Liver (tissue), 9 donors: ENCODE data around the gene NUS1. TPM values are rescaled to one million over a fixed set of nuclear protein-coding genes. Genes with fewer than 3 reads are reported as not detected.

Source experiments
- DNase-seq: peaks from one replicate; pipeline ENCODE4 v3.0.0-alpha.2; 2017; ENCODE audit warnings: low spot score
- H3K27ac ChIP-seq, 2 donors: one replicate each; pipeline ENCODE4 v1.7.0; 2013; ENCODE audit warnings: inconsistent platforms in 2 of 2, low read length in 2 of 2, control low read depth in 1 of 2, low read depth in 1 of 2, mild to moderate bottlenecking in 1 of 2
- H3K27me3 ChIP-seq, 4 donors: one replicate each; pipeline versions ENCODE4 v1.6.1 to v1.7.0; 2013; ENCODE audit warnings: low read length in 3 of 4, inconsistent platforms in 1 of 4, mild to moderate bottlenecking in 1 of 4, moderate library complexity in 1 of 4; ENCODE audit not compliant: control insufficient read depth in 4 of 4, insufficient read depth in 4 of 4
- H3K36me3 ChIP-seq, 4 donors: one replicate each; pipeline versions ENCODE4 v1.6.1 to v1.7.0; 2013; ENCODE audit warnings: low read length in 3 of 4, mild to moderate bottlenecking in 3 of 4, low read depth in 1 of 4, moderate library complexity in 1 of 4; ENCODE audit not compliant: control insufficient read depth in 4 of 4, insufficient read depth in 3 of 4
- H3K4me1 ChIP-seq, 4 donors: one replicate each; pipeline versions ENCODE4 v1.6.1 to v1.7.0; 2013; ENCODE audit warnings: low read length in 3 of 4, mild to moderate bottlenecking in 3 of 4, moderate library complexity in 1 of 4; ENCODE audit not compliant: control insufficient read depth in 4 of 4, insufficient read depth in 4 of 4
- H3K4me3 ChIP-seq, 3 donors: one replicate each; pipeline versions ENCODE4 v1.6.1 to v1.7.0; 2013; ENCODE audit warnings: low read length in 3 of 3, control low read depth in 1 of 3, low read depth in 1 of 3, mild to moderate bottlenecking in 1 of 3
- H3K9ac ChIP-seq, 2 donors: one replicate each; pipeline ENCODE4 v1.7.0; 2013; ENCODE audit warnings: low read length in 2 of 2, mild to moderate bottlenecking in 2 of 2, moderate library complexity in 2 of 2, control low read depth in 1 of 2, low read depth in 1 of 2
- H3K9me3 ChIP-seq, 4 donors: one replicate each; pipeline versions ENCODE4 v1.6.1 to v1.7.0; 2013; ENCODE audit warnings: low read length in 3 of 4; ENCODE audit not compliant: control insufficient read depth in 4 of 4
- ATF3 ChIP-seq: IDR thresholded peaks from 2 replicates; pipeline ENCODE4 v1.6.1; 2016; ENCODE audit warnings: antibody characterized with exemption
- CTCF ChIP-seq: fragments of 150-350 bp; IDR thresholded peaks from 2 replicates; pipeline ENCODE4 v1.5.1; 2017; ENCODE audit warnings: improper control_type of control experiment, low read depth, low read length; ENCODE audit not compliant: missing input control
- EGR1 ChIP-seq, 2 donors: IDR thresholded peaks; 2 replicates each; pipeline ENCODE4 v1.6.1; 2016 to 2018; ENCODE audit warnings: antibody characterized with exemption in 2 of 2, low read depth in 2 of 2
- FOXA1 ChIP-seq: IDR thresholded peaks from 2 replicates; pipeline ENCODE4 v1.6.1; 2016; ENCODE audit warnings: antibody characterized with exemption
- FOXA2 ChIP-seq: IDR thresholded peaks from 2 replicates; pipeline ENCODE4 v1.6.1; 2016; ENCODE audit warnings: antibody characterized with exemption
- GABPA ChIP-seq, 2 donors: IDR thresholded peaks in 1 of 2; conservative IDR thresholded peaks in 1 of 2; 2 replicates each; pipeline ENCODE4 v1.6.1; 2016; ENCODE audit warnings: antibody characterized with exemption in 2 of 2, mild to moderate bottlenecking in 1 of 2, moderate library complexity in 1 of 2
- HNF4A ChIP-seq, 2 donors: conservative IDR thresholded peaks; 2 replicates each; pipeline ENCODE4 v1.6.1; 2016; ENCODE audit warnings: antibody characterized with exemption in 2 of 2, mild to moderate bottlenecking in 2 of 2
- JUND ChIP-seq, 2 donors: IDR thresholded peaks; 2 replicates each; pipeline ENCODE4 v1.6.1; 2016; ENCODE audit warnings: antibody characterized with exemption in 2 of 2
- MAX ChIP-seq: IDR thresholded peaks from 2 replicates; pipeline ENCODE4 v1.6.1; 2016; ENCODE audit warnings: antibody characterized with exemption
- NR2F2 ChIP-seq: IDR thresholded peaks from 2 replicates; pipeline ENCODE4 v1.6.1; 2016; ENCODE audit warnings: antibody characterized with exemption
- RAD21 ChIP-seq, 2 donors: IDR thresholded peaks; 2 replicates each; pipeline ENCODE4 v1.6.1; 2016; ENCODE audit warnings: antibody characterized with exemption in 2 of 2, mild to moderate bottlenecking in 2 of 2
- REST ChIP-seq: IDR thresholded peaks from 2 replicates; pipeline ENCODE4 v1.6.1; 2016; ENCODE audit warnings: antibody characterized with exemption, mild to moderate bottlenecking
- SP1 ChIP-seq: IDR thresholded peaks from 2 replicates; pipeline ENCODE4 v1.6.1; 2018; ENCODE audit warnings: antibody characterized with exemption, mild to moderate bottlenecking
- TAF1 ChIP-seq: conservative IDR thresholded peaks from 2 replicates; pipeline ENCODE4 v1.6.1; 2016; ENCODE audit warnings: antibody characterized with exemption, mild to moderate bottlenecking
- YY1 ChIP-seq: IDR thresholded peaks from 2 replicates; pipeline ENCODE4 v1.6.1; 2016; ENCODE audit warnings: antibody characterized with exemption, mild to moderate bottlenecking
- ZBTB33 ChIP-seq: IDR thresholded peaks from 2 replicates; pipeline ENCODE4 v1.6.1; 2016; ENCODE audit warnings: antibody characterized with exemption
- WGBS: extraction: QIAGEN DNeasy Blood & Tissue Kit; methylation state at CpG from one replicate; pipeline ENCODE4 v1.1.7; 2013; 5-methylcytosine and 5-hydroxymethylcytosine counted together
- polyA plus RNA-seq, 2 donors: library from polyadenylated mRNA; stranded (reverse) in 1 of 2; unstranded in 1 of 2; fragments of 200-250 nt in 1 of 2; fragments of >200 nt in 1 of 2; fragmentation: Nextera tagmentation in 1 of 2; extraction: Ambion mirVana in 1 of 2; gene quantifications; one replicate each; pipeline versions ENCODE4 v1.2.1 to v1.2.3, GENCODE V29; 2013 to 2015
- total RNA-seq, 2 donors: library from RNA; depleted of rRNA; stranded (reverse); fragments of >200 nt; gene quantifications; one replicate each; pipeline ENCODE4 v1.2.3, GENCODE V29; 2014
- donor health status: healthy.
- donor health status: healthy.
- donor health status: healthy.
- donor health status: healthy.
- donor health status: healthy.

Gene NUS1
- total and polyA plus RNA-seq, 4 donors: 10.0 to 26.4 (median 19.0) TPM

GRCh38 chr6:117728626-117729025 lies 53.4 kb downstream of the NUS1 start:
- Histone ChIP-seq H3K27me3 (no peaks in the 10 kb centered on the region), H3K4me1 (no peaks in the 10 kb centered on the region), H3K9ac (no peak overlapping the region), H3K27ac (no peak overlapping the region), H3K4me3 (no peak overlapping the region), H3K36me3 (no peaks in the 10 kb centered on the region), H3K9me3 (no peaks in the 10 kb centered on the region)
- no peak for DNase-seq
- 89% methylated on average over 1 of the region's 1 CpG for WGBS
- TF ChIP-seq SP1 (no peak), FOXA1 (no peak), GABPA (IDR thresholded peaks at IDR 0.05 in 1 of 2, conservative IDR thresholded peaks at IDR 0.05 in 1 of 2) (no peak), CTCF (no peak), REST (no peak), YY1 (no peak), EGR1 (IDR thresholded peaks at IDR 0.05; ENCODE audit: low read depth in 2 of 2) (no peak), RAD21 (IDR thresholded peaks at IDR 0.05) (no peak), MAX (no peak), ATF3 (no peak), NR2F2 (no peak), ZBTB33 (no peak)

- Histone ChIP-seq H3K4me3 (no peak overlapping the region), H3K27ac (no peak overlapping the region), H3K9ac (no peak overlapping the region), H3K9me3 (no peaks in the 10 kb centered on the region), H3K27me3 (no peaks in the 10 kb centered on the region), H3K4me1 (no peaks in the 10 kb centered on the region), H3K36me3 (no peaks in the 10 kb centered on the region)
- no peak for DNase-seq
- 41% methylated on average over 1 of the region's 1 CpG for WGBS
- TF ChIP-seq RAD21 (IDR thresholded peaks at IDR 0.05) (no peak), HNF4A (conservative IDR thresholded peaks at IDR 0.05) (no peak), FOXA1 (no peak), TAF1 (no peak), CTCF (no peak), SP1 (no peak), REST (no peak), FOXA2 (no peak), MAX (no peak), JUND (IDR thresholded peaks at IDR 0.05) (no peak), GABPA (IDR thresholded peaks at IDR 0.05 in 1 of 2, conservative IDR thresholded peaks at IDR 0.05 in 1 of 2) (no peak)
These were observed 54.3 kb downstream of the NUS1 start for GRCh38 chr6:117729613-117730012.
